HG02610 (cell line): Measurements from ENCODE around the gene TFB1M.
"Not testable (repeated sequence)": the region's sequence is repeated elsewhere in the genome, so short reads cannot be mapped to it uniquely, and the experiment has no call there.

ENCODE experiments used
- ATAC-seq: cut with Tn5 transposase; IDR thresholded peaks from one replicate; pipeline ENCODE4 v1.9.1; 2021; ENCODE audit warnings: mild to moderate bottlenecking, moderate library complexity; ENCODE audit not compliant: unreplicated experiment

TFB1M gene

GRCh38 chr6:155314092-155314772 is at the start of gene TFB1M:
TSS of gene TFB1M (minus strand) at chr6:155314484. CDS start at chr6:155314428, 56 bp downstream.
- peak; percentile 97 for ATAC-seq

- not testable (repeated sequence) for ATAC-seq
Measured at GRCh38 chr6:155364021-155364420, 49.7 kb upstream of the TFB1M start.

GRCh38 chr6:155362968-155363632 is 48.8 kb upstream of the TFB1M start:
- ATAC-seq, result not testable (repeated sequence)

DNA sequence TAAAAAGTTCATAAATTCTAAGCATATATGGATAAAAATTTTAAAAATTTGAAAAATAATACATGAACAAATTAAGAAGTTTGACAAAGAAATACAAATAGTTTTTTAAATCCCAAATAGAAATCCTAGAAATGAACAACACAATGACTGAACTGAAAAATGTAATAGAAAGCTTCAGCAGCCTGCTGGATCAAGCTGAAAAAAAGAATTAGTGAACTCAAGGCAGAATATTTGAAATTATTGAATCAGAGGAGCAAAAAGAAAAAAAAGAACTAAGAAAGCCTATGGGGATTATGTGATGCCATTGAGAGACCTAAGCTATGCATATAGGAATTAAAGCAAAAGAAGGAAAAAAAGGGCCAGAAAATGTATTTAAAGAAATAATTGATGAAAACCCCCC is 39.9 kb upstream of the TFB1M start:
- ATAC-seq, result no peak

- no peak for ATAC-seq
Measured at GRCh38 chr6:155352811-155353210, 38.5 kb upstream of the TFB1M start.

- ATAC-seq, result no peak
Measured at GRCh38 chr6:155352130-155352420, 37.8 kb upstream of the TFB1M start.

DNA sequence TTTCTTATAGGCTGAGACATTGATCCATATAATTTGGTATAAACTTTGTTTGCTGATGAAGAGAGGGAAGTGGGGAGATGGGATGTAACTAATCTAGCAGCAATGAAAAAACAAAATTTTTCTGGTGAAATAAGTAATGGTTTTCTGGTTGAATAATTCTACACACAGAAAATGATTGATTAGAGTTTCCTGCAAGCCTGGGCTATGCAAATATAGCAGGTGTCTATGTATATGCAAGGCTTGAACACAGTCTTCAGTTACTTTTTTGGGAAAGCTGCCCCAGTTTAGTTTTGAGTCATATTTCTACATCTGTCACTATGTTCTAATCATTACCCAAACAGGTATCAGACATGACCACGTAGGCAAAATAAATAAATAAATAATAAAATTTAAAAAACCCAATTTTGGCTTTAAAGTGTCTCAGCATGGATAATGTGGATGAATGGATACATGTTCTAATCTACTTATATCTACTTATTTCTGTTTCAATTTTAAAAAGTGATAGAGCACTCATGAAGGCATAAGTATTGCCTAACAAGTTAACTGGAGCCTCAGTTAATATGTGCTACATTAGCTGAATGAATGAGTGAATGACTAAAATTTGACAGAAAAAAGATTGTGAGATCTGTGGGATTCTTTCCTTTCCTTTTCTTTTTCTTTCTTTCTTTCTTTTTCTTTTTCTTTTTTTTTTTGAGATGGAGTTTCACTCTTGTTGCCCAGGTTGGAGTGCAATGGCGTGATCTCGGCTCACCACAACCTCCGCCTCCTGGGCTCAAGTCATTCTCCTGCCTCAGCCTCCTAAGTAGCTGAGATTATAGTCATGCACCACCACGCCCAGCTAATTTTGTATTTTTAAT is 37.2 kb upstream of the TFB1M start:
- peak; percentile 98 for ATAC-seq

- no peak for ATAC-seq
Measured at GRCh38 chr6:155349956-155350355, 35.7 kb upstream of the TFB1M start.

DNA sequence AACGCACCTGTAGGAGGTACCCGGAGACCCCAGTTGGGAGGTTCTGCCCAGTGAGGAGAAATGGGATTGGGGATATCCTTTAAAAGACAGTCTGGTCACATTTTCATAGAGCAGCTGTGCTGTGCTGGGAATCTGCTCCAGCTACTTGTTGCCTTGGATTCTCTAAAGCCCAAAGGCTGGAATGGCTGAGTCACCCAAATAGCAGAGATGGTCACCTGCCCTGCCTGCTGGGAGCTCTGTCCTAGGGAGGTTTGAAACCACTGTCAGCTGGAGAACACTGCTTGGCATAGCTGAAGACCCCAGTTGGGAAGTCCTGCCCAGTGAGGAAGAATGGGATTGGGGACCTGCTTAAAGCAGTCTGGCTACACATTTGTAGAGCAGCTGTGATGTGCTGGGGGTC is 34.8 kb upstream of the TFB1M start:
- ATAC-seq, result no peak

- no peak for ATAC-seq
Measured at GRCh38 chr6:155347800-155348199, 33.5 kb upstream of the TFB1M start.

GRCh38 chr6:155346957-155347356 is 32.7 kb upstream of the TFB1M start:
- ATAC-seq, result no peak

GRCh38 chr6:155344341-155345006 is 30.2 kb upstream of the TFB1M start:
- ATAC-seq, result no peak

DNA sequence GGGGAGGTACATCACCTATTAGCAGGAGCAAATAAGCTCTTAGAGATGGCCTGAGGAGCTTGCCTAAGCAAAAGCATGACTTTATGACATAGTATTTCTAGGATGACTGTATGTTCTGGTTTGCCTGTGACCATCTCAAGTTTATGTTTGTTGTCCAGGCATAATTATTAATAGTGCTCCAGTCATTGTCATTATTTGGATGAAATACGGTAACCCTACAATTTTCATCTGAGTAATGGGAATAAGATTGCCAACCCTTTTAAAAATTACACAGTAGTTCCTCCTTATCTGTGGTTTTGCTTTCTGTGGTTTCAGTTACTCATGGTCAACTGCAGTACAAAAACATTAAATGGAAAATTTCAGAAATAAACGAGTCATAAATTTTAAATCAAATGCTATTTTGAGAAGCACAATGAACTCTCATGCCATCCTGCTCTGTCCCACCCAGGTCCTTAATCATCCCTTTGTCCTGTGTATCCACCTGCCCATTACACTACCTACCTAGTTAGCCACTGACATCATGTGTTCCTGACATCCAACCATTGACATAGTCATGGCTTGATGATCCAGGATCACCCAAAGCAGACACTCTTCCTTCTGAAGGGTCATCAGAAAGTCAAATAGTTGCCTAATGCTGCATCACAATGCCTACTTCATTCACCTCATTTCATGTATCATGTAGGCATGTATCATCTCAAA is 27.0 kb upstream of the TFB1M start:
- ATAC-seq, result peak; percentile 61

DNA sequence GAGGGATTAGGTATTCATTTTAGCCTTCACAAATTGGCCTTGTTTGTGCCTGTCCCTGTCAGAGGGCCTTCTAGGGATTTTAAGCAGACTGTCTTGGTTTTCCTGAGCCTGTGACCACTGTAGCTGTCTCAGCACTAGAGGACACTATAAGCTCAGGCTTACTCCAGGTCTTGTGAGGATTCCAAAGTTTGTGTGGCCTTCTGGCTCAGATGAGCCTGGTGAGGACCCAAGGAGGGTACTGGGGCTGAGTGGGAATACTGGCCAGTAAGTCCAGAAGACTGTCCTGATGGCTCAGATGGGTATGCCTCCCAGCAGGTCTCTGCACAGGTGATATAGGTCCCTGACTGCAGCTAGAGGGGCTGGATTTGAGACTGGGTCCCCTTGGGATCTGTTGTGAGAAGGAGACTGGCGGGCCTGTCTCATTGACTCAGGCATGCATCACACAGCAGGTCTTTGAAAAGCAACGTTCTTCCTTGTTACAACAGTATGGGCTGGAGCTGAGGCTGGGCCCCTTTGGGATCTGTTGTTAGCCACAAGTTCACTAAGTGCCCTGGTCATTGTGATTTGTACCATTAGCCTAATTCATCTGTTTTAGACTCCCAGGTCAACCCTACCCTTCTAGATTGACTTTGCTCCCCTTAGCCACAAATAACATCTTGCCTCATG is 26.3 kb upstream of the TFB1M start:
- peak; percentile 32 for ATAC-seq

- not testable (repeated sequence) for ATAC-seq
Measured at GRCh38 chr6:155339929-155340328, 25.6 kb upstream of the TFB1M start.

DNA sequence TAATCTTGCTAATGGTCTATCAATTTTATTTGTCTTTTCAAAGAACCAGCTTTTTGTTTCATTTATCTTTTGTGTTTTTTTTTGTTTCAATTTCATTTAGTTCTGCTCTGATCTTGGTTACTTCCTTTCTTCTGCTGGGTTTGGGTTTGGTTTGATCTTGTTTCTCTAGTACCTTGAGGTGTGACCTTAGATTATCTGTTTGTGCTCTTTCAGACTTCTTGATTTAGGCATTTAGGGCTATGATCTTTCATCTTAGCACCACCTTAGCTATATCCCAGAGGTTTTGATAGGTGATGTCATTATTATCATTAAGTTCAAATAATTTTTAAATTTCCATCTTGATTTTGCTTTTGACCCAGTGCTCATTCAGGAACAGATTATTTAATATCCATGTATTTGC is 24.0 kb upstream of the TFB1M start:
- not testable (repeated sequence) for ATAC-seq

GRCh38 chr6:155335265-155335664 is 21.0 kb upstream of the TFB1M start:
- ATAC-seq, result no peak

DNA sequence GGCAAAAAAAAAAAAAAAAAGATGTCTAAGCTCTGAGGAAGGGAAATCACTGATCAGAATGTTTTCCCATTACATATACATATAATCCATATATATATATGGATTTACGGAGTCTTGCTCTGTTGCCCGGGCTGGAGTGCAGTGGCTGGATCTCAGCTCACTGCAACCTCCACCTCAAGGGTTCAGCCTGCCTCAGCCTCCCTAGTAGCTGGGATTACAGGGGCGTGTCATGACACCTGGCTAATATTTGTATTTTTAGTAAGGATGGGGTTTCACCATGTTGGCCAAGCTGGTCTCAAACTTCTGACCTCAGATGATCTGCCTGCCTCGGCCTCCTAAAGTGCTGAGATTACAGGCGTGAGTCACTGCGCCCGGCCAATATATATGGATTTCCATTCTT is 19.8 kb upstream of the TFB1M start:
- peak; percentile 10 for ATAC-seq

- ATAC-seq, result peak; percentile 94
Measured at GRCh38 chr6:155333414-155333813, 19.1 kb upstream of the TFB1M start.

DNA sequence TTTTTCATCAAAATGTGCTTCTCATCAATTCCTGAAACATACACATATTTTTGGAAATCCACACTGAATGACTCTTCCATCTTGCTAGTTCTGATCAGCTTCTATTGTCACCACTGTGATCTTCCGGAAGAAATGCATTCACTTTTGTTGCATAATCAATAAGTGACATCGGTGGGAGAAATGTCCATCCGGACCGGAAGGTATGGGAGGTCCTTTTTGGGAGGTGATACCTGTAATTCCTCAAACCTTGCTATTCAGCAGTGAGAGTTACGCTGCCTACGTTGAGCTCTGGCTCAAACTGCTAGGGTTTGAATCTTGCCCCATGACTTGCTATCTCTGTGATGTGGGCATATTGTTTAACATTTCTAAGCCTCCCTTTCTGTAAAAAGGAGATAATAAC is 16.6 kb upstream of the TFB1M start:
- ATAC-seq, result no peak
